HG02938 (cell line): ENCODE data around the gene DCAF15.

Experiments used
- ATAC-seq: cut with Tn5 transposase; IDR thresholded peaks from one replicate; pipeline ENCODE4 v1.9.1; 2021; ENCODE audit warnings: mild to moderate bottlenecking, moderate library complexity; ENCODE audit not compliant: unreplicated experiment

DCAF15 gene

DNA sequence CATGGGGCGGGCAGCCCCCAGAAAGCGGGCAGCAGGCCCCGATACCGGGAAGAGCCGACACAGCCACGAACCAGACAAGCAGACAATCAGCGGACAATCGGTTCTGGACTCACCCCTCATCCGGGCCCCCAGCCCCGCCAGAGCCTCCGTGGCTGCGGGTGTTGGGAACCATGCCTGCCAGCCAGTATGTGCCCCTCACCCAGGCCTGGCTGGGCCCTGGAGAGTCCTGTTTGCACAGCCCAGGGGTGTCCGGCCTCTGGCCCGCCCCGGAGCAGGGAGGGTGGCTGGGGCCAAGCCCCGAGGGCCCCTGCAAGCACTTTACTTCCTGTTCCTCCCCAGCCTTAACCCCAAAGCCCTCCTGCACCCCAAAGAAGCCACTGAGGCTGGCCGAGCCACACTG, 21.9 kb upstream of the DCAF15 start:
- ATAC-seq, result no peak

DNA sequence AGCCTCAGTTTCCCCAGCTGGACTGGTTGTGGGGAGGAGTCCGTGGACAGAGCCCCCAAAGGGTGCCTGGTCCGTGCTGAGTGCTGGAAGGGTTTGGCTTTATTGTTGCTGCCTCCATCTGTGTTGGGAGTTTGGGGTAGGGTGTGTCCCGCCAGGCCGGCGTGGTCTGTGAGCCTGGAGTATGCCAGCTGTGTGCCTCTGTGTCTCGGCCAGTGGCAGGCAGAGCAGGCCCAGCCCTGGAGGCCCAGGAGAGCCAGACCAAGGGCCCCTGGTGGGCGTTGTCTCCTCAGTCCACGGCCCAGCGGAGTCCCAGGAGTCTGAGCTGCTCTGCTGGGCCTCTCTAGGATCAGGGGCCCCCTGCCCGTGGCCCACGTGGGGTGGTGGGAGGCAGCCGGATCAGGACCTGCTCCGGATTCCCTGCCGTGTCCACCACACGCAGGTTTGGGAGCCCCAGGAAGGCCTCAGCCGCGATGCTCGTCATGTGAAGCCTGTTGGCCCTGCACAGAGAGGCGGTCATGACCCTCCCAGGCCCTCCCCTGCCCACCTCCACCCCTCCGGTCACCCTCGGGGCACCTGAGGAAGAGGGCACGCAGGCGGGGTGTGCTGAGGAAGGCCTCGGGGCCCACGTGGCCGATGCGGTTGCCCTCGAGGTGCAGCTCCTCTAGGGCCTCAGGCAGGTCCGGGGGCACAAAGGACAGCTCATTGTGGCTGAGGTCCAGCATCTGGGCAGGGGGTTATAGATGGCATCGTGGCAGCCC, 20.7 kb upstream of the DCAF15 start:
- ATAC-seq, result no peak

DNA sequence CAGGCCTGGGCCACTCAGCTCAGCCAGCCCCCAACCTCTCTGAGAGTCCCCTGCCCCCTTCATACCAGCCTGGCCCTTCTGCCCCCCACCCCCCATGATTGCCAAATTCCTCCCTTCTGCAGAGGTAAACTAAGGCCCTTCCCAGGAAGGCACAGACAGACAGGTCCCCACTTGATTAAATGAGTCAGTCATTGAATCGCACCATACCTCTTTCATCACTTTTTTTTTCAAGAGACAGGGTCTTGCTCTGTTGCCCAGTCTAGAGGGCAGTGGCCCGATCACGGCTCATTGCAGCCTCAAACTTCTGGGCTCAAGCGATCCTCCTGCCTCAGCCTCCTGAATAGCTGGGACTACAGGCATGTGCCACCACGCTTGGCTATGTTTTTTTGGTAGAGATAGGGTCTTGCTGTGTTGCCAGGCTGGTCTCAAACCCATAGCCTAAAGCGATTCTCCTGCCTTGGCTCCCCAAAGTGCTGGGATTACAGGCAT, 20.1 kb upstream of the DCAF15 start:
- ATAC-seq, result no peak

DNA sequence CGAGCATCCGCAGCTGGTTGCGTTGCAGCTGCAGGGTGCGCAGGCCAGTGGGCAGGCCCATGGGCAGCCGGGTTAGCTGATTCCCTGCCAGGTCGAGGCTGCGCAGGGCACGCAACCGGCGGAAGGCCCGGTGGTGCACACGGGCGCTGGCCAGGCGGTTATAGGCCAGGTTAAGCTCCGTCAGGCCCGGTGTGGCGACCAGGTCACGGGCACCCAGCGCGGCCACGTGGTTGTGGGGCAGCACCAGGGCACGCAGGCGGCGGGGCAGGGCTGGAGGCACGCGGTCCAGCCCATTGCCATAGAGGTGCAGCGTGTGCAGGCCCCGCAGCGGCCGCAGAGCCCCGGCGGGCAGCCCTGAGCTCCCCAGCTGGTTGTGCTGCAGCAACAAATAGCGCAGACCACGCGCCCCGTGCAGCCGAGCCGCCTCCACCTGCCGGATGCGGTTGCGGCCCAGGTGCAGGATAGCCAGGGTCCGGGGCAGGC, 19.4 kb upstream of the DCAF15 start:
- no peak for ATAC-seq

DNA sequence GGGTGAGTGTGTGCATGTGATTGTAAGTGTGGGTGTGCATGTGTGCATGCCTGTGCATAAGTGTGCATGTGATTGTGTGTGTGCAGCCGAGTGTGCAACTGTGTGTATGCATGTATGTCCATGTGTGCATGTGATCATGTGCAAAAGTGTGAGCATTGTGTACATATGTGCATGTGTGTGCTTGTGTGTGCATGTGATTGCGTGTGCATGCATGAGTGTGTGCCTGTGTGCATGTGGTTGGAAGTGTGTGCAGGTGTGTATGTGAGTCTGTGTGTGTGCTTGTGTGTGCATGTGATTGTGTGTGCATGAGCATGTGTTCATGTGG, 17.6 kb upstream of the DCAF15 start:
- ATAC-seq, result no peak

GRCh38 chr19:13935765-13936510, 16.4 kb upstream of the DCAF15 start:
- ATAC-seq, result no peak

GRCh38 chr19:13937479-13938300, 14.6 kb upstream of the DCAF15 start:
- ATAC-seq, result no peak

- no peak for ATAC-seq
Measured at GRCh38 chr19:13938301-13939064, 13.8 kb upstream of the DCAF15 start, which contains the start of gene PODNL1. Gene PODNL1 (minus strand): TSS chr19:13938417. CDS start chr19:13938181, 236 bp downstream.

DNA sequence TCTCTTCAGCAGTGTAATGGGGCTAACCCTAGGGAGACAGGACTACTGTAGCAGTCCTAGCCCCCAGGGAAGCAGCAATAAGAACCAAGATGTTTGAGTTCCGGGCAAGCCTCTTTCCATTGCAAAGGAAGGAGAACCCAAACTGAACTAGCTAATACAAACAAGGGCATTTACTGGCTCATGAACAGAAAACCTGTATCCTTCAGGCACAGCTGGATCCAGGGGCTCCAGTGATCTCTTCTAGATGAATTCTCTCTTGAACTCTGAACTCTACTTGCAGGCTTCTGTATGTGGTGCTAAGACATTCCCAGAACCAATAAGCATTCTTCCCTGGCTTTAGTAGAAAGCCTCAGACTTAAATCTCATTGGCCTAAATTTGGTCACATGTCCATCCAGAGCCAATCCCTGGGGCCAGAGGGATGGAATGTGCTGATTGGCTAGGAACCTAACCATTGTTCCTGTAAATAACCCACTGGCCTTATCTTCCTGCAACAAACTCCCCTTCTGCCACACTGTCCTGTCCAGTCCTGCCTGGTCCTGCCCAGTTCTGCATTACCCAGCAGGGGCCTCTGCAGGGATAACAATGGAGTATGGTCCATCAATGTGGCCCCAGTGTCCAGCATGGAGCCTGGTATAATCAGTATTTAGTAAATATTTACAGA, 10.2 kb upstream of the DCAF15 start:
- ATAC-seq, result no peak

DNA sequence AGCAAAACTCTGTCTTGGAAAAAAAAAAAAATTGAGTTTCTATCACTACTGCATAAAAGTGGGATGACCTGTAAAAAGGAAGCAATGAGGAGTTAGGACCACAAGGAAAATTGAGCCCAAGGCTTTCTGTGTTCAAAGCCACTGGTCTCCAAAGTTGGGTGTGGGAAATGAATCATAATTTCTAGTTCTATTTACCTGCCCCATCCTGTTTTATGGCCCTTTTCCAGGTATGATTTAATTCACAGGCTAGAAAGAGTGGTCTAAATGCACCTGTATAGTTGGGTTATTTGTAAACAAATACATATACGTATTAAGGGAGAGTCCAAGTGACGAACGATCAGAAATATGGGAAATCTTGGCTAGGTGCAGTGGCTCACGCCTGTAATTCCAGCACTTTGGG, 5.9 kb upstream of the DCAF15 start:
- ATAC-seq, result no peak

DNA sequence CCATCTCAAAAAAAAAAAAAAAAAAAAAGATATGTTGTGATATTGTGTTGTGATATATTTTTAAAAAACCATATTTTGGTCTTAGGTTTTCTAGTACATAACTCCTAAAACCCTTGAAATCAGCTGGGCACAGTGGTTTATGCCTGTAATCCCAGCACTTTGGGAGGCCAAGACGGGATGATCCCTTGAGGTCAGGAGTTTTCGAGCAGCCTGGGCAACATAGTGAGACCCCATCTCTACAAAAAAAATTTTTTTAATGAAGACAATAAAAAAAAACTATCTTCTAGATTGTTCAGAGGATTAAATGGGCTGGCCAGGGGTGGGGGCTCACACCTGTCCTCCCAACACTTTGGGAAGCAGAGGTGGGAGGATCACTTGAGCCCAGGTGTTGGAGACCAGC, 1.3 kb upstream of the DCAF15 start:
- ATAC-seq, result no peak

DNA sequence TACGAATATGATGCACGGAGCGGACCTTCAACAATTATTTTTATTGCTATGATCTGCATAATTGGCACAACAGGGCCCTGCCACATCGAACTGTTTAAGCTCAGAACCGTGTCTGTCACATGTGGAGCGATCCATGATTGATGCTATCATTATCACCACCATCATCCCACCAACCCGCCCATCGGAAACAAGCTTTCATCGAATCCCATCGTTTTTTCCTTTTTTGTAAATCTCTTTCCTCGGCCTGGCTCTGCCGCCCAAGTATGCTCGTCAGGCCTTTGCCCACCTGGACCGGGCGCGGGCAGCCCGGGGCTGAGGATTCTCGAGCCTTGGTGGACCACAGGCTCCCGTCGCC, 533 bp upstream of the DCAF15 start:
- ATAC-seq, result no peak

DNA sequence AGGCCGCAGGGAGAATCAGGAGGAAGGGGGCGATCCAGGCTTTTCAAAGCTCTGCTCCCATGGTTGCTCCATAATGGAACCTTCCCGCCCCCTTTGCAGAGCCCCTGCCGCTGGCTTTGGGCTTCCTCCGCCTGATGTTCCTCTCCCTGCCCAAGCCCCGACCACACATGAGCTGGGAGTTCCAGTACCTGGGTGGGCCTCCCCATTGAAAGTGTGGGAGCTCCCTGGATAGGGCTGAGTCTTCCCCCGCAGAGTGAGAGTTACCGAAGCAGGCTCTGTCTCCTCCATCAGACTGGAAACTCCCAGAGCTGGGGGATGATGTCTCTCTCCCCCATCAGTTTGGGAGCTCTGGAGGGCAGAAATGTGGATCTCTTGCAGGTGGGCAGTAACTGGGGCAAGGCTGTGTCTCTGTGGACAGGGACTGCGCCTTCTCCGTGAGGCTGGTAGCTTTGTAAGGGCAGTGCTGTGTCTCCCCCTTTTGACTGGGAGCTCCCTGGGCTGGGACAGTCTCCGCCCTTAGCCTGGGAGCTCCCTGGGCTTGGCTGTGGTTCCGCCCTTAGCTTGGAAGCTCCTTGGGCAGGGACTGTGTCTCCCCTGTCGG, 722 bp downstream of the DCAF15 start:
- ATAC-seq, result no peak

DNA sequence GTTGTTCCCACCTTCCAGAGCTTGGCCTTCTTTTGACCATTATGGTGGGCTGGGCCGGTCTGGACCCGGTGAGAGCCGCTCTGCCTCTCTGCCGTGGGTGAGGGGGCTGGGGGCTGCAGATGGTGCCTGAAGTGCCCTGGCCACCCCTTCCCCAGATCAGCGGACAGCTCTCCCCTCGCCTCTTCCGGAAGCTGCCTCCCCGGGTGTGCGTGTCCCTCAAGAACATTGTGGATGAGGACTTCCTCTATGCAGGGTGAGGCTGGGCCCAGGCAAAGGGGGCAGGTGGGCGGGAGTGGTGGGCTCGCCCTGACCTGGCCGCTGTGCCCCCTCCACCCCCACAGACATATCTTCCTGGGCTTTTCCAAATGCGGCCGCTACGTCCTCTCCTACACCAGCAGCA, 1.9 kb downstream of the DCAF15 start:
- ATAC-seq, result no peak

- ATAC-seq, result no peak
Measured at GRCh38 chr19:13955662-13956364, 3.5 kb downstream of the DCAF15 start.

DNA sequence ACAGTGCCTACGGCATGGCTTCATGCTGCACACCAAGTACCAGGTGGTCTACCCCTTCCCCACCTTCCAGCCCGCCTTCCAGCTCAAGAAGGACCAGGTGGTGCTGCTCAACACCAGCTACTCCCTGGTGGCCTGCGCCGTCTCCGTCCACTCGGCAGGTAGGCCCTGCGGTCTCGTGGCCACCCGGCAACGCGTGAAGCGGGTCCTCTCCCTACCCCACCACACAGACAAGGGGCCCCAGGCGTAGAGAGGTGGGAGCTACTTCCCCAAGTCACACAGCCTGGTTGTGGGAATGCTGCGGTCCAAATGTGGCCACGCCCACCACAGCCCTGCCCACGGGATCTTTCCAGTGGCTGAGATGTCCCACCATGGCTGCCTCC, 4.0 kb downstream of the DCAF15 start:
- no peak for ATAC-seq

DNA sequence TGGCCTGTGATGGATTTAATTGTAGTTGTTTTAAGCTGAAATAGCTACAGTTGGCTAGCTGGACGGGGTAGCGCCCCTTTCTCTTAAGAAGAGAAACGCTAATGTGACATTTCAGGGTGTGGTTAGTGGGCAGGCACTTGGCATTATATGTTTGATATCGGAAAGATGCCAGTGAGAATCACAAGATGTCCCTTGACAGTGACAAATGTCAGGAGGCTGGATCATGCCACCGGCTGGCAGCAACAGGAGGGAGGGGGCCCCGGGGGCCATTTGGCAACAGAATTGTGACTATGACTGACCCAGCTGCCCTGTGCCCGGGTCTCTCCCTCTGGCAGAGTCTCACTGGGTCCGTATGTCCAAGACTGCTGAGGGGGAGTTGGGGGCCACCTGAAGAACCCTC, 4.7 kb downstream of the DCAF15 start:
- ATAC-seq, result no peak

- no peak for ATAC-seq
Measured at GRCh38 chr19:13958043-13958442, 5.7 kb downstream of the DCAF15 start.
